Measurements from ENCODE around the gene NDUFS6. TPM values are rescaled to one million over a fixed set of nuclear protein-coding genes. Genes with fewer than 3 reads are reported as not detected.

The NDUFS6 gene
- total RNA-seq, 1 donor from 2014 or later = 26.8 TPM

GRCh38 chr5:1807451-1808185 lies 6.4 kb downstream of the NDUFS6 start:
- no peak overlapping the region for H3K4me3 ChIP-seq
- no peaks in the 10 kb centered on the region for H3K9me3 ChIP-seq
- H3K36me3 ChIP-seq = peaks cover 0 to 68% of the 10 kb centered on the region in 2 donors
- TF ChIP-seq POLR2A (IDR thresholded peaks at IDR 0.05) (no peak), POLR2AphosphoS5 (IDR thresholded peaks at IDR 0.05; ENCODE audit: insufficient read depth in 1 of 2, low read depth in 1 of 2) (no peak), CTCF (IDR thresholded peaks at IDR 0.05) (no peak)
- no peak overlapping the region for H3K27ac ChIP-seq
- no peaks in the 10 kb centered on the region for H3K27me3 ChIP-seq
- intact Hi-C loops (cut with DNase I) = no loop called here
- H3K4me1 ChIP-seq = no peaks in the 10 kb centered on the region
- no peak for DNase-seq (ENCODE audit: extremely low spot score in 2 of 2)

GRCh38 chr5:1808439-1808838 lies 7.2 kb downstream of the NDUFS6 start:
- no peak overlapping the region for H3K27ac ChIP-seq
- intact Hi-C loops (cut with DNase I) = no loop called here
- no peaks in the 10 kb centered on the region for H3K9me3 ChIP-seq
- TF ChIP-seq POLR2A (IDR thresholded peaks at IDR 0.05) (no peak), CTCF (IDR thresholded peaks at IDR 0.05) (no peak), POLR2AphosphoS5 (IDR thresholded peaks at IDR 0.05; ENCODE audit: insufficient read depth in 1 of 2, low read depth in 1 of 2) (no peak)
- DNase-seq (ENCODE audit: extremely low spot score in 2 of 2) = no peak
- H3K4me1 ChIP-seq = no peaks in the 10 kb centered on the region
- peaks cover 0 to 69% of the 10 kb centered on the region in 2 donors for H3K36me3 ChIP-seq
- H3K27me3 ChIP-seq = no peaks in the 10 kb centered on the region
- H3K4me3 ChIP-seq = no peak overlapping the region

GRCh38 chr5:1809416-1810035 lies 8.3 kb downstream of the NDUFS6 start:
- no peak overlapping the region for H3K4me3 ChIP-seq
- no peaks in the 10 kb centered on the region for H3K4me1 ChIP-seq
- H3K9me3 ChIP-seq = no peaks in the 10 kb centered on the region
- TF ChIP-seq CTCF (IDR thresholded peaks at IDR 0.05) (no peak), POLR2AphosphoS5 (IDR thresholded peaks at IDR 0.05; ENCODE audit: insufficient read depth in 1 of 2, low read depth in 1 of 2) (no peak), POLR2A (IDR thresholded peaks at IDR 0.05) (no peak)
- H3K27me3 ChIP-seq = no peaks in the 10 kb centered on the region
- no peak overlapping the region for H3K27ac ChIP-seq
- intact Hi-C loops (cut with DNase I) = no loop called here
- peaks cover 0 to 69% of the 10 kb centered on the region in 2 donors for H3K36me3 ChIP-seq
- DNase-seq (ENCODE audit: extremely low spot score in 2 of 2) = no peak

- Histone ChIP-seq H3K4me1 (no peaks in the 10 kb centered on the region), H3K27me3 (no peaks in the 10 kb centered on the region), H3K36me3 (peaks cover 0 to 69% of the 10 kb centered on the region in 2 donors), H3K27ac (no peak overlapping the region), H3K9me3 (no peaks in the 10 kb centered on the region), H3K4me3 (no peak overlapping the region)
- no peak for TF ChIP-seq POLR2AphosphoS5 (IDR thresholded peaks at IDR 0.05; ENCODE audit: insufficient read depth in 1 of 2, low read depth in 1 of 2)
- no peak for TF ChIP-seq CTCF (IDR thresholded peaks at IDR 0.05)
- TF ChIP-seq POLR2A (IDR thresholded peaks at IDR 0.05) = no peak
- no peak for DNase-seq (ENCODE audit: extremely low spot score in 2 of 2)
- intact Hi-C loops (cut with DNase I) = no loop called here
Observed at GRCh38 chr5:1810581-1811101, 9.4 kb downstream of the NDUFS6 start.

All from vagina (tissue), 2 donors.